CD14-positive monocyte (primary cell): ENCODE measurements around the gene ACOT9. TPM values are rescaled to one million over a fixed set of nuclear protein-coding genes. Genes with fewer than 3 reads are reported as not detected.

ENCODE experiments used
- DNase-seq, 3 donors: peaks; one replicate each; pipeline ENCODE4 v3.0.0-alpha.2; 2011 to 2022
- H2AFZ ChIP-seq: 2 replicates; pipeline ENCODE4 v1.6.0; 2012; ENCODE audit warnings: mild to moderate bottlenecking, low read depth, low read length, inconsistent platforms; ENCODE audit not compliant: insufficient read depth, poor library complexity, severe bottlenecking
- H3K27ac ChIP-seq, 2 donors: 1 replicate in 1 of 2; 2 replicates in 1 of 2; pipeline ENCODE4 v1.5.1; 2012 to 2013; ENCODE audit warnings: low read length in 2 of 2, control low read depth in 1 of 2, inconsistent platforms in 1 of 2, low read depth in 1 of 2, mild to moderate bottlenecking in 1 of 2
- H3K27me3 ChIP-seq, 2 donors: one replicate each; pipeline versions ENCODE4 v1.6.0 to v1.6.1; 2011 to 2013; ENCODE audit warnings: low read length in 2 of 2; ENCODE audit not compliant: control insufficient read depth in 2 of 2, insufficient read depth in 2 of 2
- H3K36me3 ChIP-seq, 2 donors: replicated peaks in 1 of 2; 1 replicate in 1 of 2; 2 replicates in 1 of 2; pipeline versions ENCODE4 v1.5.1 to v1.6.1; 2012 to 2013; ENCODE audit warnings: low read length in 2 of 2, control low read depth in 1 of 2, inconsistent platforms in 1 of 2, mild to moderate bottlenecking in 1 of 2; ENCODE audit not compliant: insufficient read depth in 2 of 2, control insufficient read depth in 1 of 2
- H3K4me1 ChIP-seq, 2 donors: 1 replicate in 1 of 2; 2 replicates in 1 of 2; pipeline versions ENCODE4 v1.5.1 to v1.6.1; 2012 to 2013; ENCODE audit warnings: low read length in 2 of 2, control low read depth in 1 of 2, inconsistent platforms in 1 of 2, mild to moderate bottlenecking in 1 of 2, moderate library complexity in 1 of 2; ENCODE audit not compliant: insufficient read depth in 2 of 2, control insufficient read depth in 1 of 2
- H3K4me2 ChIP-seq: replicated peaks from 2 replicates; pipeline ENCODE3; 2012; ENCODE audit warnings: low read length, moderate library complexity, mild to moderate bottlenecking; ENCODE audit not compliant: poor library complexity, severe bottlenecking; ENCODE audit errors: extremely low read depth
- H3K4me3 ChIP-seq, 3 experiments: fragments of 200-600 bp in 1 of 3; sonication (generic) in 1 of 3; replicated peaks in 1 of 3; 1 replicate in 2 of 3; 2 replicates in 1 of 3; pipeline ENCODE4 v1.5.1; 2011 to 2013; ENCODE audit warnings: low read length in 3 of 3, mild to moderate bottlenecking in 3 of 3, control low read depth in 2 of 3, low read depth in 2 of 3, inconsistent platforms in 1 of 3, moderate library complexity in 1 of 3
- H3K79me2 ChIP-seq: 2 replicates; pipeline ENCODE4 v1.6.0; 2012; ENCODE audit warnings: mild to moderate bottlenecking, control low read depth, inconsistent platforms, low read length, moderate library complexity; ENCODE audit not compliant: insufficient read depth
- H3K9ac ChIP-seq: 2 replicates; pipeline ENCODE4 v1.6.0; 2017; ENCODE audit warnings: low read length, mild to moderate bottlenecking; ENCODE audit not compliant: insufficient read depth, poor library complexity, severe bottlenecking
- H3K9me3 ChIP-seq, 2 donors: replicated peaks in 1 of 2; 1 replicate in 1 of 2; 2 replicates in 1 of 2; pipeline versions ENCODE4 v1.5.1 to v1.6.1; 2012 to 2013; ENCODE audit warnings: low read length in 2 of 2, control low read depth in 1 of 2; ENCODE audit not compliant: control insufficient read depth in 1 of 2, insufficient read depth in 1 of 2
- H4K20me1 ChIP-seq: 2 replicates; pipeline ENCODE4 v1.6.0; 2012; ENCODE audit warnings: mild to moderate bottlenecking, low read length, control low read depth, moderate library complexity; ENCODE audit not compliant: insufficient read depth
- H3K27ac Mint-ChIP-seq, 7 donors: one replicate each; pipeline ENCODE4 v1.8.0; 2020; ENCODE audit warnings: mild to moderate bottlenecking in 7 of 7, mixed read lengths in 7 of 7, moderate library complexity in 6 of 7, inconsistent platforms in 2 of 7
- H3K27me3 Mint-ChIP-seq, 3 donors: one replicate each; pipeline ENCODE4 v1.8.0; 2021 to 2022; ENCODE audit warnings: low read depth in 3 of 3, mild to moderate bottlenecking in 3 of 3, mixed read lengths in 3 of 3, moderate library complexity in 3 of 3, inconsistent platforms in 1 of 3
- H3K36me3 Mint-ChIP-seq, 2 donors: one replicate each; pipeline ENCODE4 v1.8.0; 2020; ENCODE audit warnings: mixed read lengths in 2 of 2, inconsistent platforms in 1 of 2, mild to moderate bottlenecking in 1 of 2
- H3K4me1 Mint-ChIP-seq: one replicate; pipeline ENCODE4 v1.8.0; 2020; ENCODE audit warnings: mild to moderate bottlenecking, mixed read lengths
- H3K4me3 Mint-ChIP-seq, 2 donors: one replicate each; pipeline ENCODE4 v1.8.0; 2020; ENCODE audit warnings: mild to moderate bottlenecking in 2 of 2, mixed read lengths in 2 of 2, moderate library complexity in 1 of 2
- H3K9me3 Mint-ChIP-seq, 7 donors: one replicate each; pipeline ENCODE4 v1.8.0; 2020 to 2022; ENCODE audit warnings: mixed read lengths in 7 of 7, mild to moderate bottlenecking in 6 of 7, moderate library complexity in 6 of 7, inconsistent platforms in 2 of 7
- CTCF ChIP-seq: fragments of 200-600 bp; IDR thresholded peaks from one replicate; pipeline ENCODE4 v1.8.0; 2022; ENCODE audit warnings: antibody characterized with exemption, mild to moderate bottlenecking
- WGBS: methylation state at CpG from one replicate; pipeline ENCODE4 v1.1.5; 2013; ENCODE audit warnings: missing lambda C conversion rate; ENCODE audit not compliant: insufficient coverage; 5-methylcytosine and 5-hydroxymethylcytosine counted together
- intact Hi-C, 2 donors: fragments of 100-400 bp; cut with micrococcal nuclease; formaldehyde crosslinking; loops; one replicate each; pipeline versions ENCODE4 v1.15.0 to v1.15.1; 2023
- polyA plus RNA-seq, 3 donors: library from polyadenylated mRNA; depleted of rRNA in 1 of 3; unstranded in 2 of 3; stranded (reverse) in 1 of 3; fragments of 300-500 nt in 2 of 3; fragments of >200 nt in 1 of 3; fragmentation: Illumina TruSeq in 2 of 3; gene quantifications; 1 replicate in 2 of 3; 2 replicates in 1 of 3; pipeline ENCODE4 v1.2.3, GENCODE V29; 2012 to 2021

Gene ACOT9
- polyA plus RNA-seq, 3 donors = 49.2 to 69.3 (median 51.8) TPM

- Histone ChIP-seq H3K36me3 (no peaks in the 10 kb centered on the region), H4K20me1 (no peaks in the 10 kb centered on the region), H2AFZ (no peak overlapping the region), H3K79me2 (no peaks in the 10 kb centered on the region), H3K4me1 (peaks cover 0 to 3% of the 10 kb centered on the region in 2 donors), H3K27ac (no peak overlapping the region), H3K9me3 (no peaks in the 10 kb centered on the region), H3K4me3 (no peak overlapping the region), H3K27me3 (no peaks in the 10 kb centered on the region), H3K9ac (no peak overlapping the region), H3K4me2 (no peak overlapping the region)
- H3K27ac Mint-ChIP-seq = peak overlapping the region in 1 of 7 donors; percentile 26
- H3K36me3 Mint-ChIP-seq = no peaks in the 10 kb centered on the region
- no peak for DNase-seq
- peaks cover 0 to 20% (median 0%) of the 10 kb centered on the region in 3 donors for H3K27me3 Mint-ChIP-seq
- peaks cover 4% of the 10 kb centered on the region for H3K4me1 Mint-ChIP-seq
- WGBS = no CpG with 5 or more reads among the region's 1 CpG
- peaks cover 0 to 3% (median 0%) of the 10 kb centered on the region in 7 donors for H3K9me3 Mint-ChIP-seq
- TF ChIP-seq CTCF = no peak
- intact Hi-C loops = no loop called here
- no peak overlapping the region for H3K4me3 Mint-ChIP-seq
Measured at GRCh38 chrX:23754664-23755063, 11.6 kb upstream of the ACOT9 start.

GRCh38 chrX:23752740-23753415, 9.8 kb upstream of the ACOT9 start:
- intact Hi-C loops = no loop called here
- H3K9ac ChIP-seq = no peak overlapping the region
- no peaks in the 10 kb centered on the region for H4K20me1 ChIP-seq
- H3K79me2 ChIP-seq = no peaks in the 10 kb centered on the region
- no peak for TF ChIP-seq CTCF
- no peak overlapping the region for H3K4me2 ChIP-seq
- no peak for DNase-seq
- H3K27me3 ChIP-seq = no peaks in the 10 kb centered on the region
- peaks cover 0 to under 1% (median 0%) of the 10 kb centered on the region in 7 donors for H3K9me3 Mint-ChIP-seq
- H3K27ac ChIP-seq = no peak overlapping the region
- no peak overlapping the region for H3K27ac Mint-ChIP-seq
- no peak overlapping the region for H3K4me3 ChIP-seq
- no peaks in the 10 kb centered on the region for H3K9me3 ChIP-seq
- no peak overlapping the region for H2AFZ ChIP-seq
- H3K27me3 Mint-ChIP-seq = peaks cover 0 to 18% (median 0%) of the 10 kb centered on the region in 3 donors
- H3K4me1 Mint-ChIP-seq = peaks cover 4% of the 10 kb centered on the region
- no peaks in the 10 kb centered on the region for H3K36me3 Mint-ChIP-seq
- no CpG with 5 or more reads among the region's 2 CpGs for WGBS
- peaks cover 0 to 3% of the 10 kb centered on the region in 2 donors for H3K4me1 ChIP-seq
- H3K36me3 ChIP-seq = no peaks in the 10 kb centered on the region
- no peak overlapping the region for H3K4me3 Mint-ChIP-seq
